ENCODE results near the gene KLHL10.

Gene KLHL10

DNA sequence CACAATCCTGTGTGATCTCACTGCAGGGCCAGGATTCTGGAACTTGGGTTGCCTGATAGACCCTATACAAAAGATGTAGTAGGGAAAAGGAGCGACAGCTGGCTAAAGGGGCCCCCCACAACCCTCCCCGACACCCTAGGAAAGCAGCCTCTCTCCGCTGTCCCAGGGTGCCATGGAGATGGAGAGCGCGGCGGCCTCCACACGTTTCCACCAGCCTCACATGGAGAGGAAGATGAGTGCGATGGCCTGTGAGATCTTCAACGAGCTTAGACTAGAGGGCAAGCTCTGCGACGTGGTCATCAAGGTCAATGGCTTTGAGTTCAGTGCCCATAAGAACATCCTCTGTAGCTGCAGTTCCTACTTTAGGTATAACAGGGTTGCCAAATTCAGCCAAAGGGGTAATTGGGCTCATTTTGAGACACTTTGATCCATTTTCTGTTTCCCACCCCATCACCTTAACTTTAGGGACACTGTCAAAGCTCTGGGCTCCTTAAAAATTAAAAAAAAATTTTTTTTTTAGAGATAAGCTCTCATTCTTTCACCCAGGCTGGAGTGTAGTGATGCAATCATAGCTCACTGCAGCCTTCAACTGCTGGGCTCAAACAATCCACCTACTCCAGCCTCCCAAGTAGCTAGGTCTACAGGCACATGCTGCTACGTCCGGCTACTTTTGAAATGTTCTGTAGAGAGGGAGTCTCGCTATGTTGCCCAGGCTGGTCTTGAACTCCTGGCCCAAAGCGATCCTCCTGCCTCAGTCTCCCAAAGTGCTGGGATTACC lies at the start of gene KLHL10:
TSS of gene KLHL10 (plus strand) at position 65 of the 778 bp plus-strand sequence. CDS start at position 173, 108 bp downstream.
- no peak for DNase-seq (ENCODE audit: low read depth)

DNA sequence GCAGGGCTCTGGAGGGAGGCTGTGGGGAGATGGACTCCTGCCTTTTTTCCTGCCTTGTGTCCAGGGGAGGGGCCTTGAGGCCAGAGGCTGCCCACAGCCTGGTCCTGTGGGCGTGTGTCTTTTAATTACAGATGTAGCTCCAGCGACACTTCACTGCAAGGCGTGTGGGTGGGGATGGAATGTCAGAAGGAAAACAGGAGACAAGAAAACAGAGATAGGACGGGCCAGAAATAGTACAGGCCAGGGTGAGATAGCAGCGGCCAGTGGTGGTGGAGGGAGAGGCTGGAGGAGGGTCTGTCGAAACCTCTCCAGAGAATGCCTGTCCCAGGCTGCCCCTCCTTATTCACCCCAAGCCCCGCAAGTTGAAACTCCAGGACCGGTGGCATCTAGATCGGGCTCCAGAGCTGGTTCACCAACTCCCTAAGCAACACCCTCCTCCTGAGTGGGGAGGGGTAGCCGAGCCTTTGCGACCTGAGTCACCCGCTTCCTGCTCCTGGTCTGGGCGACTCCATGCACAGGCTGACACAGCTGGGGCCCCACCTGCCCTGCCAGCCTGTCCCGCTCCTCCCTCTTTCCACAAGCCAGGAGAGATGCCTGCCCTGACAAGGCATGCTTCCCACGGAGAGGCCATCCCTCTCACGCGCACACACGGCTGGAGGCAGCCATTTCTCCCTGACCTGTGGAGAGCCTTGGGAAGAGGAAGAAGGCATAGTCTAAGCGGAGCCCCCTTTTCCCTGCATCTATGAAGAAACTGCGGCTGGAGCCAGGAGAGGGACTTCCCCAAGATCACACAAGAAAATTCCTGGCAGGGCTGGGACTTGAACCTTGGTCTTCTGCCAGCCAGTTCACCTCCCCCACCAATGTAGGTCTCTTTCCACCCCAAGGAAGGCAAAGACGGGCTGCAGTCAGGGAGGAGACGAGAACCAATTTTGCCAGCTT lies 44.5 kb upstream of the KLHL10 start:
- DNase-seq (ENCODE audit: low read depth): no peak

DNA sequence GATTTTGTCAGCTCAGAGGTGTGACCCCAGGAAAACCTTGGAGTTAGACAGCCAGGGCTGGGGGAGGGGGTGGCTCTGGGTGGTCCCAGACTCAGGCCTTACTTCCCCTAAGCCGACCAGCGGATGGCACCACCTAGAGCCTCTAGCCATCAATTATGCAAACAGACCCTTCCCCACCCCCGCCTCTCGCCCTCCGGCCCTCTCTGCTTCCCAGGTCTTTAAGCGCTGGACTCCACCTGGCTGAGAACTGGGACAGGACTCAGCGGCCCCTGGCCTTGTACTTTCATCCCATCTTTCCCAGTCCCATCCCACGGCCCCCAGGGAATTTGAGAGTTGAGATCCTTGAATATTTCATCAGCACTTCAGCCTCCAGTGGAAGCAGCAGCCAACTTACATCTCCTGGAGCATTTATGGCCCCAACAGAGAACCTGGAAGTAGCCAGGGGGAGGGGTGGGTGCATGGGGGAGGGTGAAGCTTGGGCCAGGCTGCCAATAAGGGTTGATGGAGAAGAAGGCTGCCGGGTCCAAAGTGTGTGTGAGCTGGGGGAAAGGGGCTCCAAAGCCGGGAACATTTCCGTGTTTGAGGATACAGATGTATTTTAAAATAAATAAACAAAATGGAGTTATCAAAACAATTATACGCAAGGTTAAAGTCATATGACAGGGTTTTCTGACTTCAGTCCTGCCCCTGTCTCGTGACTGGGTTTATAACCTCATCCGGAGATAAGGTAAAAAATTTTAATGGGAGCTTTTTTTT lies 43.7 kb upstream of the KLHL10 start:
- no peak for DNase-seq (ENCODE audit: low read depth)

DNA sequence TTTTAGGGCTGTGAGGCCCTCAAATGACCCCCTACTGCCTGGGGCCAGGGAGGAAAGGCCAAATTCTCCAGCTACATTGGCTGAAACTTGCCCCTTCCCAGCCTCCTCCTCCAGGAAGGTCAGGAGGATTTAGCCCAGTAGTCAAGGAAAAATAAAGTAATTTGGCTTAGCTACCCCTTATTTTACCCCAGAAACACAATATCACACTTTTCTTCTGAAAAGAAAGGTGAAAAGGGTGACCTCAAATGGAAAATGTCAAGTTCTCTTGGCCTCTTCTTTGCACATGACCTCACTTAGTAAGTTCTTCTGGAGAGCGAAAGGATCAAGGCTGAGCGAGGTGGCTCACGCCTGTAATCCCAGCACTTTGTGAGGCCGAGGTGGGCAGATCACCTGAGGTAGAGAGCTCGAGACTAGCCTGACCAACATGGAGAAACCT lies 43.1 kb upstream of the KLHL10 start:
- no peak for DNase-seq (ENCODE audit: low read depth)

DNA sequence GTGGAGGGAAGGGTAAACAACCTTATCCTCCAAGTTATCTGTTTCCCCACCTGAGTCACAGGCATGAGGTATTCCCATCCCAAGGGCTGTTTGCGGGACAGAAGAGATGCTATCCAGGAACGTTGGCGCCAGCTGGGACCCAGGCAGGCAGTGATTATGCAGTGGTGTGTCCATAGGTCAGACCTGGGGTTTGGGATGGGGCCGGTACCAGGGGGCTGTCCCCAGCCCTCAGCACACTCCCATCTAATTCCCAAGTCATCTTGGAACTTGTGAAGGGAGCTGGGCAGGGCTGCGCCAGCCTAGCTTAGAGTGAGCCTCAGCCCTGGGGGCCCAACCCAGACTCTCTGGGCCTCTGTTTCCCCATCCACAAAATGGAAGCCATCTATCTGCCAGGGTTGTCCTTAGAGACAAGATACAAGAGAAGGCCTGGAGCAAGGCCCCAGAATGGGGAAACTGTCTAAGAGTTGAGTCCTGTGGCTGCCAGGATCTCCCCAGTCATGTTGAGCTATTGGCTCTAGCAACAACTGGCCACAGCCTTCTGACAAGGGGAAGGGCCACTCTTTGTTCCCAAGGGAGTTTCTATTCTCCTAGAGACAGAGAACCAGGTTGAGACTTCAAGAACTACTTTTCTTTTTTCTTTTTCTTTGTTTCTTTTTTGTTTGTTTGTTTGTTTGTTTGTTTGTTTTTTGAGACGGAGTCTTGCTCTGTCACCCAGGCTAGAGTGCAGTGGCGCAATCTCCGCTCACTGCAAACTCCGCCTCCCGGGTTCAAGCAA lies 41.3 kb upstream of the KLHL10 start:
- DNase-seq (ENCODE audit: low read depth): no peak

DNA sequence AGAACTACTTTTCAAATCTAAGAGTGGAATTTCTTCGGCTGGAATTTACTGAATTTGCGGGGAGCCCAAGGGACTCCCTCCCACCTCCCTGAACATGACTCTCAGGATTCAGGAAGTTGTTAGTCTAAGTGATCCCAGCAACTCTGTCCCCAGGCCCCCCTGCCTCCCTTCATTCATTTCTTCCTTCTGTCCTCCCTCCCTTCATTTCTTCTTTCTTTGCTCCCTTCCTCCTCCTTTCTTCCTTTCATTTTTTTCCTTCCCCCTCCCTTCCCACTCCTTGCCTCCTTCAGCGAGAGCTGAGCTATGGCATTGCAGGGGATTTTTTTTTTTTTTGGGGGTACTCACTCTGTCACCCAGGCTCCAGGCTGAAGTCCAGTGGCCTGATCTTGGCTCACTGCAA lies 40.2 kb upstream of the KLHL10 start:
- DNase-seq (ENCODE audit: low read depth): no peak

DNA sequence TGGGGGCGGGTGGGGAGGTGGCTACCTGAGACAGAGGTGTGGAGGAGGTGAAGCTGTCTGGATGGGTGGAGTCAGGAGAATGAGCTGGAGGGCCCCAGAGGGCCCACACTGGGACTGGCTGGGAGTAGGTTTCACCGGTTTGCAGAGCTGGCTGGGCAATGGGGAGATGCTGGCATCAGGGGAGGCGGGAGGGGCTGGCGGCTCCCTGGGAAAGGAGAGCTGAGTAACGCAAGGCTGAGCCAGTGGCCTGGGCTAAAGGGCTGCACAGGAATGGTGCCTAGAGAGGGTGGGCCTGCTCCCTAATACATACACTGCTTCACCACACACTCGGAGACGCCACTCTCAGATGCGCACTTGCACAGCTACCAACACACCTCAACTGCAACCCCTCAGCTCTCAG lies 38.3 kb upstream of the KLHL10 start:
- no peak for DNase-seq (ENCODE audit: low read depth)

DNA sequence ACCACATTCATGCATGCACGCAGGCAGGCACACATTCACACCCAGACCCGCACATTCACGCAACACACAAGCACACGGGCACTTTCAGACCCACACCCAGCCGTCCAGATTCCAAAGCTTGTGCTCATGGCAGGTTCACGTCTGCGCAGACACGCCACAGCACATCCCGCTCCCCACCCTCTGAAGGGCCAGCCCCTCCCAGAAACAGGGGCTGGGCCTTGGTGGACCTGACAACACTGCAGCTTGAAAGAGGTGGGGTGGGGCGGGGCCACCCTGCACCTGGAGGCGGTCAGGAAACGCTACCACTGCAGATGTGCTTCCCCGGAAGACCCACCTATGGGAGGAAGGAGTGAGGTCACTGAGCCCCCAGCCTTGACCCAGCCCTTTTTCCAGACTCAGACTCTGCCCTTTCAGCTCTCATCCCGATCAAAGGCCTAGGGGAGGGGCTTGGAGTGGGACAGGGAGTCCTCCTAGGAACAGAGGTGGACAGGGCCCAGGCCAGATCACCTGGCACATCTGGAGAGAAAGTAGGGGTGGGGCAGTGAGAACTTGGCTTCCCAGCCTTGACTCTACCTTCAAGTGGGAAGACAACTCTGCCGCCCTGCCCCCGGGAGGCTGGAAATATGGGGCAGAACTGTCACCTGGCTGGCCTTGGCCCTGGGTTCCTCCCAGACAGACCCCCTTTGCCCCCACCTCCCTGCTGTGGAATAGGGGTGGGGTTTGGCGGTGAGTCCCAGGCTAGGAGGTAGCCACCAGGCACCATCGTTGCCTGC lies 36.8 kb upstream of the KLHL10 start:
- peak; percentile 51 for DNase-seq (ENCODE audit: low read depth)

DNA sequence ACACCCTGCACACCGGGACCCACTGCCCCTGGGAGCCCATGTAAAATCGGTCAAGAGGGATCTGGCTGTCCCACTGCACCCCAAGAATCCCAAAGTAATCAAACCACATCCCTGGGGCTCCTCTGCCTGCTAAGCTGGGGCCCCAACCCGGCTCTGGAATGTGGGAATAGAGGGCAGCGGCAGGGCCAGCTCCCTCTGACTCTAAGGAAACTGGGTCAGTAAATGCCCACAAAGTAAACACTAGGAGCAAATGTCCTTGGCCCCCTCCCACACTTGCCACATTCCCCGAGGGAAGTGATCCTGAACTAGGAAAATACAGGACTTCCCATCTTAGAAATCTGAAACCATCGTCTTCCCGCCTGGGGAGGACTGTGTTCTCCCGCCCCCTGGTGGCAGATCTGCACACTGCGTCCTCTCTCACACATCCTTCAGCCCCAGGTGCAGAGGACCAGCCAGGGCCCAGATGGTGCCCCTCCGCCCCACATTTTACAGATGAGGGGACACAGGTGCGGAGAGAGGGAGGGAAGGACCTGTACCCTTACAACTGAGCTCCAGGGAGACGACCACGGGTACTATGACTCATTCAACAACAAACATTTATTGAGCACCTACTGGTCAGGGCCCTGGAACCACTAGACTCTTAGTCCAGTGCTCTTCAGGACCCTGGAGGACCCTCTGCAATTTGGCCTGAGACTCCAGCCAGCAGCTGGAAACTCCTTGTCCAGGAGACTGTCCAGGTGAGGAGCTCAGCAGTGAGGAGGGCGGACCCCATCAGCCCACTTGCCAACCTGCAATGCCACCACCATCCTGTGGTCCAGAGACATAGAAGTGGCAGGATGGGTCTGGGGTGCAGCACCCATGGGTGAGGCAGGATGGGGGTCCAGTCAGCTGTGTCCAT lies 36.0 kb upstream of the KLHL10 start:
- DNase-seq (ENCODE audit: low read depth): peak; percentile 59

DNA sequence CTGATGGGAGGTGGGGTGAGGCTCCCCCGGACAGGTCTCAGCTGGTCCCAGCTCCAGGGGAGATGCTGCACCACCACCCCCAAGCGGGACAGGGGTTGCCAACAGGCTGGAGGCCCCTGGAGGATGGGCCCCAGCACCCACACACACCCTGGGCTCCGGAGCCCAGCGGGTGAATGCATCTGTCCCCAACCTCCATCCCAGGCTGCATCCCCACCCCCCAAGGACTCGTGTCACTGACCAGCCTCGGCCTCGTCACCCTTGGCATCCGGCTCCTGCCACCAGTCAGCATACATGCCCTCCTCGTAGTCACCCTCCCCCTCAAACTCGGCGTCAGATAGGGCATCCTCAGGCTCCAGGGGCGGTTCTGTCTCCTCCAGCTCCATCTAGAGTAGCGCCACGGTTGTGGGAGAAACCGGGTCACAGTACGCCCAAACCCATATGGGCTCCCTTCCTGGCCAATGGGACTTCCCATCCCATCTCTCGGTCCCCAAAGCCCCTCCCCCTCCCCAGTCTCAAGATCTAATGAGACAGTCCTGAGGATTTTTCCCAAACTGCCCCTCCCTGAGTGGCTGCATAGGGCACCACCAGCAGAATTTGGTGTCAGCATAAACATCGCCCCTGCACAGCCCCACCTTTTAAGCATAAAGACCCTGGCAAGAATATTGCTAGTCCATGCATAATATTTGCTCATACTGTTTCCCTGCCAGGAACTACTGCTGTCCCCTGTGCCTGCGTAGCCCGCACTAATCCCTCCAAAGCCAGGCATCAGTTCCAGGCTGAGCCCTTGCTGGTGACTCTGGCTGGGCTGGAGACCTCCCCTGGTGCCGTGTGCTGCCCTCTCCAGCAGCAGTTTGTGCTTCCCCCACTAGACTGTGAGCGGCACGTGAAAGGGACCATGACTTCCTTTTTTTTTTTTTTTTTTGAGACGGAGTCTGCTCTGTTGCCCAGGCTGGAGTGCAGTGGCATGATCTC lies 34.3 kb upstream of the KLHL10 start:
- no peak for DNase-seq (ENCODE audit: low read depth)

DNA sequence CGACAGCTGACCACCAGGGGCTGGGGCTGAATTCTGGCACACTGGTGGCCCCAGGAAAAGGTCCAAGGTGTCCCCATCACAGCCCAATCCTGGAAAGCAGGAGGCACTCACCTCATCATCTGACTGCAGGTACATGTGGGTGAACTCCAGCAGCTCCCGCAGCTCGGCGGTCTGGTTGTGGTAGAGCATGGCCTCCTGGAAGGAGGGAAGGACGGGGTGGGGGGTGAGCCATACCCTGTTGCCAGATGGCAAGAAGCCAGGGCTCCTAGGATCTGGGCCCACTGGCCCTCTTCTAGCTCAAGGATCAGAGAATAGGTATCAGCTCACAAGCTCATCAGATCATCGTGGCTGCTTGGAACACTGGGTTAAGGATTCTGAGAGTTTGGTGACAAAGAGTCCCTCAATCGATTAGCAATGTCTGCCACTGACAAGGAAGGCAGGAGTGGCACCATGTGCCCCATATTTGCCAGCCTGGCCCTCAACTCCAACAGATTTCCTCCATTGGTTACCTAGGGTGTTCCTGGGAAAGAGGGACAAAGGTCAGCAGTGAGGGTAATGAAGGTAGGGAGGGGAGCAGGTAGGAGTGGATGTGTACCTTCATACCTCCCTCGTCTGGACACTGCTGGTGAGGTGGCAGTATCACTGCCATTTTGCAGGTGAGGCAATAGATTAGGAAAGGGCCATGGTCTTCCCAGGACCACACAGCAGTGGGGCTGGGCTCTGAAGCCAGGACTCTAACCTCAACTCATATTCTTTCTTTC lies 30.8 kb upstream of the KLHL10 start:
- no peak for DNase-seq (ENCODE audit: low read depth)

DNA sequence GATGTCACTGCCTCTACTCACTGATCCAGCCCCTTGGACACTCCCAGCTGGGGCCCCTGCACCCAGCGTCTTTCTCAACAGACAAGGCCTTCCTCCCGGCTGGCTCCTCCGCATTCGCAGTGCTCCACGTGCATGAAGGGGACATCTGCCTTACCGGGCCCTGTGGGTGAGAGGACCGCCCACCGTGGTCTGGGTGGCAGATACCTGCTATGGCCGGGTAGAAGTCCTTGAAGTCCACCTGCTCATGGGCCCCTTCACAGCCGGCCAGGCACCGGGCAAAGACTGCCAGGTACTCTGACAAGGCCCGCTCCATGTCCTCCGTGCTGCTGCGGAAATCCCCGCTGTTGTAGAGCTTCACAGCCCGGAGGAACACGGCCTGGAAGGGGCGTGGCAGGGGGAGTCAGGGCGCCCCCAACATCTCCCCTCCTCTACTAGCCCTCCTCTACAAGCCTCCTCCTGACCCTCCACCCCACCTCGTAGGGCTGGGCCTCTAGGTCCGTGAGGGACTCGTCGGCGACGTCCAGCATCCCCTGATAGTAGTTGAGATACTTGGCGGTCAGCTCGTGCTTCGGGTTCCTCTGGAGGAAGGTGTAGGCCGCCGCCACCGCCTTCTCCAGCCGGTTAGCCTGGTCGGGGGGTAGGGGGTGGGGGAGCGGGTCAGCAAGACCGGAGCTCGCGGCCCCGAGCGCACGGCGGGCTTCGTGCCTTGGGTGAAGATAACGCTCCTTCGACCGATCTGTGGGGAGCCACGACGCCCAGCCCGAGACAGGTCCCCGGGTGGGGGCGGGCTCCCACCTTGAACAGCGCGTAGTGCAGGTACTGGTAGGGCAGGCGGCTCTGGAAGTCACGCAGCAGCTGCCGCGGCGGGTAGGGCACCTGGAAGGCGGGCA lies 26.7 kb upstream of the KLHL10 start:
- DNase-seq (ENCODE audit: low read depth): peak; percentile 29

DNA sequence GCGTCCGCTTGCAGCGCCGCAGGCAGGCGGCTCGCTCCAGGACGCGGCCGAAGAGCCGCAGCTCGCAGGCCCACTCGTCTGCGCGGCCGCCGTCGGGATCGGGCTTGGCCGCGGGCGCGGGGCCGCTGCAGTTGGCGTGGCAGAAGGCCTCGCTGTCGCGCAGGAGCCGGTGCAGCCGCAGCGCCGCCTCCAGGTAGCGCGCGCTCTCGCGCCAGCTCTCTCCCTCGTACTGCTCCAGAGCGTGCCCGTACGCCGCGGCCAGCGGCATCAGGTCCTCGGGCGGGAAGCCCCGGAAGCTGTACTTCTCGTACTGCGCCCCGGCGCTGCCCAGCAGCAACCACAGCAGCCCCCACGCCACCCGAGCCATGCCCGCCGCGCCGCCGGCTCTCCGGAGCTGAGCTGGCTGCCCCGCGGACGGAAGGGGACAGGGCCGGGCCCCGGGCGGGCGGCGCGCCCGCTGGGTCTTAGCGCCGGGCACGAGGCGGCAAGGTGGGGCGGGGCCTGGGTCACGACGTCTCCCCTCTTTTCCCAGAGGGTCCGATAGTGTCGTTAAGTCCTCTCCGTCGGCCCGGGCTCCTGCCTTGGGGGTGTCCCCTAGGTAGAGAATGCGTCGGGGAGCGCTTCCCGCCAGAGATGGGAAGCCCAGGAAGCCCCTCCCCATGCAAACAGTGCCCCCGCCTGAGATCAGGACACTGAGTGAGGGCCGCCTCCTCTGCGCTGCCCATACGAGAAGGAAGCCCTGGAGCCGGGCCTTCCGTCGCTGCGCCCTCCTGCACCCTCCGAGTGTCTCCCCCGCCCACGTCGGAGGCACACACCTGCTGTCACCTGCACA lies 25.9 kb upstream of the KLHL10 start, which contains the start of gene P3H4:
TSS of gene P3H4 (minus strand) at position 401 of the 832 bp plus-strand sequence. CDS start at position 367, 34 bp downstream.
- DNase-seq (ENCODE audit: low read depth): peak; percentile 83

DNA sequence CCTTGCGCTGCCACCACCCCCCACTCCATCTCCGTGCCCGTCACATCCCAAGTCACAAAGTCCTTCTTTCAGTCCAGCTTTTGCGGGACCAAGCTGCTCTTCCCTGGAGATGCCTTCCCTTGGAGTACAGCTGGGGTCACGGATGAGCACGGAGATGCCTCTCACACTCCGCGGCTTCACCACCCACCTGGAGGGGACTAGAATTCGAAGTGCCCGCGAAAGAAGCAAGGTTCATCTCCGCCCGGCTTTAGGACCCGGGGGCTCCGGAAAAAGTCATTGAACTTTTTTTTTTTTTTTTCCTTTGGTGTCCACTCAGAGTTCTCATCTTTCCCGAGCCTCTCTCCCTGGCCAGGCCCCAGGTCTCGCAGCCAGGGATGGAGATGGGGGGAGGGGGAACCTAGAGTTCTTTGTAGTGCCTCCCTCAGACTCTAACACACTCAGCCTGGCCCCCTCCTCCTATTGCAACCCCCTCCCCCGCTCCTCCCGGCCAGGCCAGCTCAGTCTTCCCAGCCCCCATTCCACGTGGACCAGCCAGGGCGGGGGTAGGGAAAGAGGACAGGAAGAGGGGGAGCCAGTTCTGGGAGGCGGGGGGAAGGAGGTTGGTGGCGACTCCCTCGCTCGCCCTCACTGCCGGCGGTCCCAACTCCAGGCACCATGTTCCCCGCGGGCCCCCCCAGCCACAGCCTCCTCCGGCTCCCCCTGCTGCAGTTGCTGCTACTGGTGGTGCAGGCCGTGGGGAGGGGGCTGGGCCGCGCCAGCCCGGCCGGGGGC lies 25.1 kb upstream of the KLHL10 start, which contains the start of gene FKBP10:
TSS of gene FKBP10 (plus strand) at position 624 of the 771 bp plus-strand sequence. CDS start at position 655, 31 bp downstream.
- peak; percentile 84 for DNase-seq (ENCODE audit: low read depth)

All from iris pigment epithelial cell (primary cell).